SKM-1 treated with dmso at 0.1 percent for 144 hours (cell line): Measurements from ENCODE around the gene LSM7.
A peak's percentile ranks its signal among the peaks of the same experiment; 100 is the strongest.

Experiments used
- DNase-seq: peaks from one replicate; lab custom pipeline; 2025; ENCODE audit not compliant: unreplicated experiment; lab: John Stamatoyannopoulos, UW

The LSM7 gene

DNA sequence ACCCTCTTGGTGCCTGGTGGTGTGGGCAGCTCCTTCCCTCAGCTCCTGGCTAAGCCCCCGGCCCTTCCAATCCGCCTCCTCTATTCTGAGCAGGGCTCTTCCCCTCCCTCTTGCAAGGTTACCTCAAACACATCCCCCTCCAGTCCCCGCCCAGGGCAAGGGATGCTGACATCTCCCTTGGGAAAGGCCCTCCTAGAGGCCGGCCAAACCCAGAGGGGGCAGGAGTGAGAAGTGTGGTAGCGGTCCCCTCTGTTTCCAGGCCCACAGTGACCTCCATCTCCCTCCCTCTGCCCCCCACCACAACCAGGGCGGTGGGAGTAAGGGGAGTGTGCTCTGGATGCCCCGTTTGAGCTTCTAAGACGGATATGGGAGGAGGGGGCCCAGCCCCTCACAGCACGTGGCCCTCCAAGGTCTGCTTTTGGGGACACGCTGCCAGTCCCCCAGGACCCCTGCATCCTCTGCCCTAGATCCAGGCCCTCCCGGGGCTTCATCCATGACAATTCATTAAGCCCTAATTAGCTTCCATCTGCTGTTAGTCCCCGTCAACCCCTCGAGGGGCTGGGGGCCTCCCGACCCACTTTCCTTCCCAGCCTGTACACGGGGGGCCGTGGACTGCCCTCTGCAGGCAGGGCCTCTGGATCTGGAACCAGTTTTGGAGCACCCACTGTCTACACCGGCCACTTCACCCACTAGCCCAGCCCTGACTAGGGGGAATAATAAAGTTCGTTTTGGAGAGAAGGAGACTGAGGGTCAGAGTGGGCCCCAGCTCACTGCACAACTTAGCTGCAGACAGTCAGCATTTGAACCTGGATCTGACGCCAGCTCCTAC is 22.7 kb downstream of the LSM7 start:
- no peak for DNase-seq

DNA sequence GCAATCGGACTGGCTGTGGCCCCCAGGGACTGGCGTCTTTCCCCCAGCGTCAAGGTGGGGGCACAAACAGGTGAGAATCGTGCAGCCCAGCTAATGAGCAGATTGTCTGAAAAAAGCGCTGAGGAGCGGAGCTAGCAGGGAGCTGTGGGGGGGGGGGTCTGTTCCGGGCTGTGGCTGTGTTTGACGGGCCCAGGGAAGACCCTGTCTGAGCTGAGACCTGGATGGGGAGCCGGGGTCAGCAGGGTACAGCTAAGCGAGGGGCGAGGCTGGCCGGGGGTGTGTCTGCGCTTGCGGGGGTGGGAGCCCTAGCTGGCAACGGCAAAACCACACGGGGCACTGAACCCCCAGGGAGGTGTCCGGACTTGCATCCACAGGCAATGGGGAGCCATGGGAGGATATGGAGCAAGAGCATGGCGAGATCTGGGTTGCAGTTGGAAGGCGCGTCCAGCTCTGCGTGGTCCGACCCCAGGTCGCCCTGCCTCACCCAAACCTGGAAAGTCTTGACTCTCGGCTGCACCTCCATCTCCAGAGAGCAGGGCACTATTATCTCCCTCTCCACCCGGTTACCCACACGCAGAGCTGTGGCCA is 25.1 kb downstream of the LSM7 start:
- DNase-seq, result no peak

DNA sequence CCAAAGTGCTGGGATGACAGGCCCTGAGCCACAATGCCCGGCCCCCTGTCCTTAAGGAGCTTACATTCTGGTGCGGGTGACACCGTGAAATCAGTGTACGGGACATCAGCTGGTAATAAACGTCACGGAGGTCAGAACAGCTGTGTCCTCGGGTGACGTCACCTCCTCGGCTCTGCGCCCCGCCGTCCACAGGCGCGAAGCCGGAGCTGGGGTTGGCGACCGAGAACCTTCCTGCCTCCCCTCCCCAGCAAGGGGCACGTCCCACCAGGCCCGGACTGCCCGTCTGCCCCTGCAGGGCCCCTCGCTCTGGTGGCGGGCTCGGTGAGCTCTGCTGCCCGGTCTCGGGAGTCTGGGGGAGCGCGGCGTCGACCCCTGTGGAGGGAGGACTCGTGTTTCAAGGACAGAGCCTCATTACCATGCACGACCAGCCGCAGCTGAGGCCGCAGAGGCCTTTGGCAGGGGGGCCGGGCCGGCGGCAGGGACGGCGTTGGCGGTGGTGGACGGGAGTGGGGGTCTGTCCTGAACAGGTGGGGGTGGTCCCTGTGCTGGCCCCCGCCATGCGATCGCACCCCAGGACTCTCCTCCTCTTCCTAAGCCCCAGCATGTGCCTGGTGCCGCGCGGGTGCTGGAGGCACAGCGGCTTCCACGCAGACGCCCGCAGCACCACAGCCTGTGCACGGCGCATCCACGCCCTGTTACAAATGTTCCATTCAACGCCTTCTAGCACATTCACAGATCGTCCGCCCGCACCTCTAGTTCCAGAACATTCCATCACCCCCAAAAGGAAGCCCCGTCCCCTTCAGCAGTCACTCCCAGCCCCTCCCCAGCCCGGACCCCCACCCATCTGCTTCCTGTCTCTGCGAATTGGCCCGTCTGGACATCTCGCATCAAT is 25.8 kb downstream of the LSM7 start:
- DNase-seq, result no peak

DNA sequence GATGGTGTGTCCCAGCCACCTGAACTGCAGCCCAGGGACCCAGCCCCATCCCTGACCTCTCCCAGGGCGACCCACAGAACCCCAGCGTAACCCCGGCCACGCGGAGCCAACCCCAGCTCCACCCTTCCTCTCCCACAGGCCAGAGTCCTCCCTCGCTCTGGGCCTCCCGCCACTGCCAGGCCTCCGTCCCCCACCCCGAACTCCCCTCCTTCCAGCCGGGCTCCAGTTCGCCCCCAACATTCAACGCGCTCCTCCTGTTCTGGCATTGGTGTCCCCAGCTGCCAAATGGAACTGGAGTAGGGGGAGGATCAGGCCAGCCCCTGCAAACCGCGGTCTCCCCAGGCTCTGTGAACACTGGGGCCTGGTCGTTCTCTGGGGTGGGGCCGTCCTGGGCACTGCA is 27.9 kb downstream of the LSM7 start:
- DNase-seq, result no peak

DNA sequence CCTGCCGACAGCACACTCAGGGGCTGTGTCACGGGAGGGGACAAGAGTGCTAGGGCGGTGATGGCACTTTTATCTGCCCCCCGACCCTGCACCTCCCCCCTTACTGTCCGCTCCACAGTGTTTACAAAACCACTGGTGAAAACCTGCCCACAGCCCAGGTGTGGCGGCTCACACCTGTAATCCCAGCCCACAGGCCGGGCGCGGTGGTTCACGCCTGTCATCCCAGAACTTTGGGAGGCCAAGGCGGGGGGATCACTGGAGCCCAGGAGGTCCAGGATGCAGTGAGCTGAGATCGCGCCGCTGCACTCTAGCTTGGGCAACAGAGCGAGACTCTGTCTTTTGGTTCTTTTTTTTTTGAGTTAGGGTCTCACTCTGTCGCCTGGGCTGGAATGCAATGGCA is 32.2 kb downstream of the LSM7 start:
- no peak for DNase-seq

DNA sequence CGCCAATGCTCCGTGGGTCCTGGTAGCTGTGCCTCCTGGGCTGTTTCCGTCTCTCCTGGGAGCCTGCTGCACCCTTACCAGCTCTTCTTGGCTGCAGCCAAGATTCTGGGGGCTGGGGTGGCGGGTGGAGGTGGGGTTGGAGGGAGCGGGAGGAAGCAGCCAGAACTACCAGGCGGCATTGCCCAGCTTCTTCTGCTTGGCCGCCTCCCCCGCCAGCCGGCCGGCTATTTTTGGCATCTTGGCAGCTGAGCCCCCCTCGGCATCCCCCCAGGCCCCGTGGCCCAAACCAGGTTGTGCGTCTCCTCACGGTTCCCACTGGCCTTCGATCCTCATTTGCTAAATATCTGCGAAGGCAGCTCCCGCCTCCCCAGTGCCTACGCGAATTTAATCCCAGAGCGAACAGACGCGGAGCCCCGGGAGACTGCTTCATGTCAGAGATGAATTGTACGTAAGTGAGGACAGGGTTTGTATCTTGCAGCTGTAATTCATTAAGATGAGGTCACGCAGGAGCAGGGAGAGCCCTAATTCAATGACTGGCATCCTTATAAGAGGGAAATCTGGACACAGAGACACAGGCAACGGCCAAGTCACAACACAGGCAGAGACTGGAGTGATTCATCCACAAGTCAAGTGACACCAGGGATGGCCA is 33.6 kb downstream of the LSM7 start:
- no peak for DNase-seq

DNA sequence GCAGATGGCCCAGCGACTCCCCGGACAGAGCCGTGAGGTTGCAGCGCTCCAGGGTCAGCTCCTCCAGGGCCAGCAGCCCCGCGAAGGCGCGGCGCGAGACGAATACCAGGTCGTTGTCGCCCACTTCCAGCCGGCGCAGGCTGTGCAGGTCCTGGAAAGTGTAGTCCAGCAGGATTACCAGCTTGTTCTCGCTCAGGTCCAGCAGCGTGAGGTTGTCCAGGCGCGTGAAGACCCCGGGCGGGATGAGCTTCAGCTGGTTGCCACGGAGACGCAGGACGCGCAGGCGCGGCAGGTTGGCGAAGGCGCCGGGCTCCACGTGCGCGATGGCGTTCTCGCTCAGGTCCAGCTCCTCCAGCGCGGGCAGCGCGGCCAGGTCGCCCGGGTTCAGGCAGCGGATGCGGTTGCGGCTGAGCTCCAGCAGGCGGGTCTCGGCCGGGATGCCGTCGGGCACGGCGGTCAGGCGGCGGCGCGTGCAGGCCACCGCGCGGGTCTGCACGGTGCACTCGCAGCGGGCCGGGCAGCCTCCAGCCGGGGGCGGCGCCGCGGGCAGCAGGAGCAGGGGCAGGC is 37.1 kb downstream of the LSM7 start:
- no peak for DNase-seq

DNA sequence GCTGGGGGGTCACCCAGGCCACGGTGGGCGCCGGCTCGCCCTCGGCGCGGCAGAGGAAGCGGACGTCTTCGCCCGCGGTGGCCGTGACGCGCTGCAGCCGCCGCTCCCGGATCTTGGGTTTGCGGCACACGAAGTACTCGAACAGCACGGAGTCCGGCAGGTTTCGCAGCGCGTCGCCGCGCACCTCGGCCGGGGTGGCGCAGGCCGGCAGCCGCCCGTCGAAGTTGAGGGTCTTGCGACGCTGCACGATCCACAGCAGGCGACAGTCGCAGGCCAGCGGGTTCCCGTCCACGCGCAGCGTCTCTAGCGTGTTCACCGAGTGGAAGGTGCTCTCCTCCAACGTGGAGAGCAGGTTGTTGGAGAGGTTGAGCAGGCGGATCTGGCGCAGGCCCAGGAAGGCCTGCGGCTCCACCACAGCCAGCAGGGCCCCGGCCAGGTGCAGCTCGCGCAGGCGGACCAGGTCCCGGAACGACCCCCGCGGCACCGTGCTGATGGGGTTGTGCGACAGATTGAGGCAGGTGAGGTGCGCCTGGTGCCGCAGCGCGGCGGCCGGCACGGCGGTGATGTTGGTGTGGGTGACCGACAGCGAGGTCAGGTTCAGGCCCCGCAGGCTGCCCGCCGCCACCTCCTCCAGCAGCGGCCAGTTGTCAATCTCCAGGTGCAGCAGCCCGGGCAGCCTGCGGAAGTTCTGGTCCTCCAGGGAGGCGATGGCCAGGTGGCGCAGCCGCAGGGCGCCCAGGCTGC is 37.8 kb downstream of the LSM7 start:
- DNase-seq, result no peak

DNA sequence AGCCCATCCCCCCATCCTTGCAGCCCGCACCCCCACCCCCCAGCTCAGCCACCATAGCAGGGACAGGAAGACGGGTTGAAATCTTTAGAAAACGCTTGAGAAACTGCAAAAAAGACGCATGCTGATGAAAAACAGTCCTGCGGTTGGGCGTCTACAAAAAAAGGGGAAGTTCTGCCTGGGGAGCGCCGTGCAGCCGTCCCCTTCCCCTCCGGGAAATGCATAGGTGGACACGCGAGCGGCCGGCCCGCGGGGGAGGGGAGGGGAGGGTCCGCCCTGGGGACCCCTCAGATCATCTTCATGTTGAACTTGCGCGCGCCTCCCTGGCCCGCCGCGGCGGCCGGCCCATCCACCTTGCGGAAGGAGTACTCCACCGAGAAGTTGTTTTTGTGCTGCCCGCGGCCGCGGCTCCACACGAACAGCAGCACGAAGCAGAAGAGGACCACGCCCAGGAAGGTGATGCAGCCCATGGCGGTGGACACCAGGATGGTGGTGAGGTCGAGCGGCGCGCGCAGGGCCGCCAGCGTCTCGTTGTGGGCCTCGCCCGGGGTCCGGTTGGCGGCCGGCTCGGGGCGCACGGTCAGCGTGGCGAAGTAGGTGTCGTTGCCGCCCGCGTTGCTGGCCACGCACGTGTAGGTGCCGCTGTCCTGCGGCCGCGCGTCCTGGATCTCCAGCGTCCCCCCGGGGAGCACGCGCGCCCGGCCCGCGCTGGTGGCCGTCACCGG is 38.5 kb downstream of the LSM7 start:
- peak; percentile 97 for DNase-seq

DNA sequence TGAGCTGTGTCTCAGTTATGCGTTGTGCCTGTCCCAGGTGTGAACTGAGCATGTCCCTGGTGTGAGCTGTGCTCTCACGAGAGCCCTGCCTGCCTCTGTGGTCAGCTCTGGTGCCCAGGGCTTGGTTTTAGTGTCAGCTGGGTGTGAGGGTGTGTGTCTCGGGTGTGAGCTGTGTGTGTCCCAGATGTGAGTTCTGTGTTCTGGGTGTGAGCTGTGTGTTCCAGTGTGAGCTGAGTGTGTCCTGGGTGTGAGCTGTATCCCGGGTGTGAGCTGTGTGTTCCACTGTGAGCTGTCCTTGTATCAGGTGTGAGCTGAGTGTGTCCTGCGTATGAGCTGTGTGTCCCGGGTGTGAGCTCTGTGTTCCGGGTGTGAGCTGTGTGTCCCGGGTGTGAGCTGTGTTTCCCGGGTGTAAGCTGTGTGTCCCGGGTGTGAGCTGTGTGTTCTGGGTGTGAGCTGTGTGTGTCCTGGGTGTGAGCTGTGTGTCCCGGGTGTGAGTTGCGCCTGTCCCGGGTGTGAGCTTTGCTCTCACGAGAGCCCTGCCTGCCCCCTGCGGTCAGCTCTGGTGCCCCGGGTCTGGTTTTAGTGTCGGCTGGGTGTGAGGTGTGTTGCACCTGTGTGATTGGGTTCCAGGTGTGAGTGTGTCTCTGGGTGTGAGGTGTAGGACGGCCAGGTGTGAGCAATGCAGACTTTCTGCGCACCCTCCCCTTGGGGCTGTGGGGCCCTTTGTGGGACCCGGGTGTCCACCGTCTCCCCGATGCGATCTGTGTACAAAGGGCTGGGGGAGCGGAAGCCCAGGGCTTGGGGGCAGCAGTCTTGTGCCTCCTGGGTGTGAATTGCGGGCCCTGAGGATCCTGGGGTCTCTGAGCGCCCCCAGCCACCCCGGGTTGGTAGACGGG is 39.3 kb downstream of the LSM7 start:
- DNase-seq, result no peak

DNA sequence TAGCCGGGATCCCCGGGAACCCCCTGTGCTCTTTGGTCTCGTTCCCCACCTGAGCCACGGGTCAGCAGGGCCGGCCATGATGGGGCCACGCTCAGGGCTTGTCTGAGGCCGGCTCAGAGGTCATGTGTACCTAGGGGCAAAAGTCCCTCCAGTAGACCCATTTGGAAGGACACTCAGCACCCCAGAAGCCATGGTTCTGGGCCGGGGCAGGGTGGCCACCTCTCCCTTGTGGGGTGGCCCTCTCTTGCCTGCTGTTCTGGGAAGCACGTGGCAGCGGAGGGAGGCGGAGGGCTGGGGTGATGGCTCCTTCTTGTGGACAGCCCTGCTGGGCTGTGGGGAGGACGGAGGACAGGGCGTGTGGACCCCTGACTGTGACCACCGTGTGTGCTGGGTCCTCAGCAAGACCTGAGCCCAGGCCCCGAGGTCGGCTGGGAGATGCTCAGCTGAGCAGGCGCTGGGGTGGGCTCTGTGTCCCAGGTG is 40.0 kb downstream of the LSM7 start:
- peak; percentile 99 for DNase-seq

DNA sequence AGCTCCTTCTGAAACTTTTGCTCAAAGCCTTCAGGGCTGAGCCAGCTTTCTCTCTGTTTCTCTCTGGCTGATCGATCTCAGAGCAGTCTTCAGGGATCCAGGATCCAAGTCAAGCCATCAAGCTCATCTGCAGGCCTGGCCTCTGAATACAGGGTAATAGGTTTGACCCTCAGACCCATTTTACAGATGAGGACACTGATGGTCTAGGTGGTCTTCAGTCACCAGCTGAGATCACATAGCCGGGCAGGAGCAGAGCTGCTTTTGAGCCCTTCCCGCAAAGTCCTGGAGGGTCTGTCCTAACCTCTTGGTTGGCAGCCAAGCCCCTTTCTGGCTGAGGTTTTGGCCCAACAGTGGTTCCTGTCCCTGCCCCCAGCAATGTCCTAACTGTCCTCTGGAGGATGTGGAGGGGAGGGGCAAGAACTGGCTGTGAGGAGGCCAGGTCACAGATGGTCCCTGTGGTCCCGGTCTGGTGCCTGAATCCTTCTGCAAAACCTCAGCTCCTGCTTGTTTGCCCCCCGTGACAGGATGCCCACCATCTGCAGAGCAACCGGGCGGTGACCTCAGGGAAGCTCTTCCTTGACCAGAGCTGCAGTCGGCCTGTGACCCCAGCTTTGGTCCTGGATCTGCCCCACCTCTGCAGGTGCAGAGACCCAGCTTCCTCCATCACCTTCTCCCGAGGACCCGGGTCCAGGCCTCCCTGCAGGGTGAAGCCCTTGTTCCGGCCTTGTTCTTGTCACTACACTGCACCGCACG is 40.6 kb downstream of the LSM7 start:
- peak; percentile 21 for DNase-seq

DNA sequence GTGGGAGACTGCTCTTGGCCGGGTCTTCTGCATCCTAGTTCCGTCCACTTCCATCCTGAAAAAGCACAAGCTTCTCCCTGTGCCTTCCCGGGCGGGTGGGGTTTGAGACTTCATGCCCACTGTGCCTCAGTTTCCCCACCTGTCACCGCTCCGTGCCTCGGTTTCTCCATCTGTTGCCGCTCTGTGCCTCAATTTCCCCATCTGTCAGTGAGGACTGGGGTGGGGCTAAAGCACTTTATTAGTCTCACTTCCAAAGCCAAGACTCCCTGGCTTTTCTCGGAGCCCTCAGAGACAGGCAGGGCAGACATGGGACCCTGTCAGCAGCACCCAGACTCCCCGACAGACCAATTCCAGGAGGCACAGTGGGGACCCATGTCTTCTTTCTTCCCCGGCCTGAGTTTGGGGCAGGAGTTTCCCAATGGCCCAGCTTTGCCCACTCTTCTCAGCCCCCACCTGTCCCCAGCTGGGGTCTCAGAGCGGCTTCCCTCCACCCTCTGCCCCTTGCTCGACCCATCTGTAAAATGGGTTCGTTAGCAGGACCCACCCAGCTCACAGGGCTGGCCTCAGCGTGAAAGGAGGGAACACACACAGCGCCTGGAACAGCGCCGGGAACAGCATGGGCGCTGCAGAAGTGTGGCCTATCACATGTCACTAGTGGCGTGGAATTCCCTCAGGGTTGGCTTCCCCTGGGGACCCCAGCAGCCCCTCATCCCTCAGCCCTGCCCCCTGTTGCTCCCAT is 41.8 kb downstream of the LSM7 start:
- no peak for DNase-seq

DNA sequence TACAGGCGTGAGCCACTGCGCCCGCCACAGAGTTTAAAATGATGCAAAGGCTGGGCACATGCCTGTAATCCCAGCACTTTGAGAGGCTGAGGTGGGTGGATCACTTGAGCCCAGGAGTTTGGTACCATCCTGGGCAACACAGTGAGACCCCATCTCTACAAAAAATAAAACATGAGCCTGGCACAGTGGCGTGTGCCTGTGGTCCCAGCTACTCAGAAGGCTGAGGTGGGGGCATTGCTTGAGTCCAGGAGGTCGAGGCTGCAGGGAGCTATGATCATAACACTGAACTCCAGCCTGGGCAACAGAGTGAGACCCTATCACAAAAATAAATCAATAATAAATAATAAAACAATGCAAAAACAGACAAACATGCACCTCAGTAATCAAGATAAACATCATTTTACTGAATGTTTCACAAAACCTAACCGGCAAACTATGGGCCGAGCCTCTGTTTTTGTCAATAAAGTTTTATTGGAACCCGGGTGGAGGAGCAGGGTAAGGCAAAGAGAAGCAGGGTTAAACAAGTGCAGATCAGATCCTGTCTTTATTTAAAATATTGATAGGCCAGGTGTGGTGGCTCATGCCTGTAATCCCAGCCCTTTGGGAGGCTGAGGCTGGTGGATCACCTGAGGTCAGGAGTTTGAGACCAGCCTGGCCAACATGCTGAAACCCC is 44.4 kb downstream of the LSM7 start:
- no peak for DNase-seq

DNA sequence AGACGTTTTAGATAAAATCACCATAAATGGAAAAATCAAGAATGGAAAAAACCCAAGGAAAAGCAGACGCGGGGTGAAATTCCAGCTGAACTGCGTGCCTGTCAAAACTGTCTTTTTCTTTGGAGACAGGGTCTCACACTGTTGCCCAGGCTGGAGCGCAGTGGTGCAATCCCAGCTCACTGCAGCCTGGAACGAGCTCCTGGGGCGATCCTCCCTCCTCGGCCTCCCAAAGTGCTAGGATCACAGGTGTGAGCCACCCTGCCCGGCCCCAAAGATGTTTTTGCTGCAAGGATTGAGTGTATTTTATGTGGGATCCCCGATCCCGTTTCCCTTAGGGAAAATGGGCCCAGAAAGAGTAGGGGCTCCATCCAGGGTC is 45.5 kb downstream of the LSM7 start:
- DNase-seq, result no peak

DNA sequence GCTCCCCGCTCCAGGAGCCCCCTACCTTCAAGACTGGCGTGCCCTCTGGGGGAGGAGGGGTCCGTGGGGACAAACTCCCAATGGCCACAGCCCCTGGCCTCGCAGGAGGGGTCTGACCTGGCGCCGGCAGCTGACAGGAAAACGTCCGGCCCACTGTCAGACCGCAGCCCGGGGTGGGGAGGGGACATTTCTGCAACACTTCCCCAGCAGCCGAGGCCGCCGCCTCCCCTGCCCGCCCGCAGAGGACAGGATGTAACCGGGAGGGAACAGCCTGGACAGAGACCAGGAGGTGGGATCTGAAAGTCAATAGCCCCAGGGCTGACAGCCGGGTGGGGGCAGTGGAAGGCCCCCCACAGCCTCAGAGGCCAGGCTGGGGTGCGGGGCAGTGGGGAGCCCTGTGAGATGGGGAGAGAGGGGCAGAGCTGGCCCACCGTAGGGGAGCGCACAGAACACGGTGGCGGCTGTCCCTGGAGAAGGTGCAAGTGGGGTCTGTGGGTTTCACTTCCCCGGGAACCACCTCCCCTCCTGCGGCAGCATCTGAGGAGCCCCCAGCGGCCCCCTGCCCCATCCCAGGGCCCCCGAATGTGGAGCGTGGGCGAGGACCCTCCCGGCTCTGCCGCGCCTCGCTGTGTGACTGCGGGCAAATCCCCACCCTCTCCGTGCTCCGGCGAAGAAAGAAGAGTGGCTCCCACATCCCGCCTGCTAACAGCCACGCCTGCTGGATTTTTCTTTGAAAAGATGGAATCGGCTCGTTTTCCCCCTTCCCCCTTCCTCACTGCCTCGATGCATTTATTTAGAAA is 46.1 kb downstream of the LSM7 start, which contains the start of gene PEAK3:
Gene PEAK3 (minus strand): TSS at position 114 of the 800 bp plus-strand sequence. CDS start 1,244 bp downstream, outside the sequence.
- peak; percentile 71 for DNase-seq
